H7 (cell line): ENCODE measurements around the gene ZSWIM7. TPM values are rescaled to one million over a fixed set of nuclear protein-coding genes. Genes with fewer than 3 reads are reported as not detected.
A peak's percentile ranks its signal among the peaks of the same experiment; 100 is the strongest.

Experiments
- DNase-seq: peaks from one replicate; pipeline ENCODE4 v3.0.0; 2012
- H3K27me3 ChIP-seq: 2 replicates; pipeline ENCODE4 v1.6.0; 2011; ENCODE audit warnings: mild to moderate bottlenecking, low read length; ENCODE audit not compliant: control insufficient read depth, insufficient read depth
- H3K36me3 ChIP-seq: replicated peaks from 2 replicates; pipeline ENCODE4 v1.5.1; 2011; ENCODE audit warnings: low read length; ENCODE audit not compliant: control insufficient read depth, insufficient read depth
- H3K4me3 ChIP-seq: 2 replicates; pipeline ENCODE4 v1.5.1; 2011; ENCODE audit warnings: low read depth, mild to moderate bottlenecking, control low read depth, low read length, moderate library complexity; ENCODE audit not compliant: insufficient read depth
- total RNA-seq: library from RNA; depleted of rRNA; stranded (reverse); fragments of >200 nt; shearing (Covaris generic); gene quantifications from 2 replicates; pipeline ENCODE4 v1.2.3, GENCODE V29; 2014

The ZSWIM7 gene
- total RNA-seq, 1 experiment from 2014 or later = 22.0 TPM

GRCh38 chr17:15973834-15974233 lies 25.7 kb downstream of the ZSWIM7 start:
- peaks cover 7% of the 10 kb centered on the region for H3K36me3 ChIP-seq
- no peaks in the 10 kb centered on the region for H3K27me3 ChIP-seq
- no peak overlapping the region for H3K4me3 ChIP-seq
- no peak for DNase-seq

- H3K27me3 ChIP-seq = no peaks in the 10 kb centered on the region
- no peak for DNase-seq
- no peak overlapping the region for H3K4me3 ChIP-seq
- peaks cover 7% of the 10 kb centered on the region for H3K36me3 ChIP-seq
These were observed 26.5 kb downstream of the ZSWIM7 start for GRCh38 chr17:15973016-15973415.

- H3K36me3 ChIP-seq = peaks cover 4% of the 10 kb centered on the region
- no peaks in the 10 kb centered on the region for H3K27me3 ChIP-seq
- DNase-seq = no peak
- no peak overlapping the region for H3K4me3 ChIP-seq
These were observed 27.0 kb downstream of the ZSWIM7 start for GRCh38 chr17:15972497-15972951.

GRCh38 chr17:15971882-15972281 lies 27.6 kb downstream of the ZSWIM7 start:
- Histone ChIP-seq H3K27me3 (no peaks in the 10 kb centered on the region), H3K4me3 (no peak overlapping the region), H3K36me3 (peaks cover 3% of the 10 kb centered on the region)
- no peak for DNase-seq

- Histone ChIP-seq H3K4me3 (no peak overlapping the region), H3K27me3 (no peaks in the 10 kb centered on the region), H3K36me3 (peaks cover 3% of the 10 kb centered on the region)
- DNase-seq = no peak
These were observed 28.3 kb downstream of the ZSWIM7 start for GRCh38 chr17:15971098-15971678.

- Histone ChIP-seq H3K36me3 (peaks cover 3% of the 10 kb centered on the region), H3K27me3 (no peaks in the 10 kb centered on the region)
- DNase-seq = no peak
These were observed 29.0 kb downstream of the ZSWIM7 start for GRCh38 chr17:15970500-15970899.

GRCh38 chr17:15969463-15969862 lies 30.0 kb downstream of the ZSWIM7 start:
- H3K4me3 ChIP-seq = no peak overlapping the region
- no peaks in the 10 kb centered on the region for H3K36me3 ChIP-seq
- DNase-seq = no peak
- no peaks in the 10 kb centered on the region for H3K27me3 ChIP-seq

More at GRCh38 chr17:15970500-15970899, 29.0 kb downstream of the ZSWIM7 start:
- H3K4me3 ChIP-seq = no peak overlapping the region

GRCh38 chr17:15967706-15968399 lies 31.7 kb downstream of the ZSWIM7 start:
- DNase-seq = no peak

GRCh38 chr17:15966879-15967248 lies 32.6 kb downstream of the ZSWIM7 start:
- peak; percentile 57 for DNase-seq
- Histone ChIP-seq H3K27me3 (no peaks in the 10 kb centered on the region), H3K4me3 (peak overlapping the region; percentile 24), H3K36me3 (no peaks in the 10 kb centered on the region)

More at GRCh38 chr17:15967706-15968399, 31.7 kb downstream of the ZSWIM7 start:
- Histone ChIP-seq H3K27me3 (no peaks in the 10 kb centered on the region), H3K36me3 (no peaks in the 10 kb centered on the region), H3K4me3 (no peak overlapping the region)

- no peaks in the 10 kb centered on the region for H3K36me3 ChIP-seq
- peak; percentile 81 for DNase-seq
- peak overlapping the region; percentile 24 for H3K4me3 ChIP-seq
These were observed 33.2 kb downstream of the ZSWIM7 start for GRCh38 chr17:15966183-15966878.

GRCh38 chr17:15965528-15965927 lies 34.0 kb downstream of the ZSWIM7 start:
- peak; percentile 57 for DNase-seq
- H3K36me3 ChIP-seq = no peaks in the 10 kb centered on the region
- no peak overlapping the region for H3K4me3 ChIP-seq
- H3K27me3 ChIP-seq = no peaks in the 10 kb centered on the region

More at GRCh38 chr17:15966183-15966878, 33.2 kb downstream of the ZSWIM7 start:
- H3K27me3 ChIP-seq = no peaks in the 10 kb centered on the region

- no peak overlapping the region for H3K4me3 ChIP-seq
- no peak for DNase-seq
- H3K27me3 ChIP-seq = no peaks in the 10 kb centered on the region
- H3K36me3 ChIP-seq = no peaks in the 10 kb centered on the region
These were observed 35.8 kb downstream of the ZSWIM7 start for GRCh38 chr17:15963670-15964110.

GRCh38 chr17:15958484-15958854 lies 41.0 kb downstream of the ZSWIM7 start:
- Histone ChIP-seq H3K36me3 (no peaks in the 10 kb centered on the region), H3K4me3 (no peak overlapping the region), H3K27me3 (no peaks in the 10 kb centered on the region)
- no peak for DNase-seq

GRCh38 chr17:15957608-15958307 lies 41.7 kb downstream of the ZSWIM7 start:
- H3K36me3 ChIP-seq = no peaks in the 10 kb centered on the region
- no peak overlapping the region for H3K4me3 ChIP-seq
- DNase-seq = no peak
- H3K27me3 ChIP-seq = no peaks in the 10 kb centered on the region
